ENCODE measurements around the gene MAN2C1. TPM values are rescaled to one million over a fixed set of nuclear protein-coding genes. Genes with fewer than 3 reads are reported as not detected.

MAN2C1 gene
- total and polyA plus RNA-seq, 10 donors: 112 to 499 (median 274) TPM

GRCh38 chr15:75307778-75308390 is 60.5 kb downstream of the MAN2C1 start:
- DNase-seq: no peak
- intact Hi-C loops (cut with DNase I; ENCODE audit: low total_unique reads): no loop called here
- peaks cover 0 to 35% (median 4%) of the 10 kb centered on the region in 7 donors for H3K27me3 ChIP-seq (replicated peaks in 1 of 7)
- TF ChIP-seq CTCF (IDR thresholded peaks at IDR 0.05 in 8 of 11, conservative IDR thresholded peaks at IDR 0.05 in 3 of 11) (peak in 4 of 11 experiments; percentile 5 to 23 (median 18)), POLR2A (IDR thresholded peaks at IDR 0.05) (no peak), POLR2AphosphoS5 (IDR thresholded peaks at IDR 0.05) (no peak)
- 35 to 45% (median 35%) methylated on average over 11 to 15 of the region's 15 CpGs for WGBS, 5 donors
- H3K4me3 ChIP-seq: no peak overlapping the region
- no peaks in the 10 kb centered on the region for H3K36me3 ChIP-seq
- H3K4me1 ChIP-seq: no peaks in the 10 kb centered on the region
- H3K27ac ChIP-seq: no peak overlapping the region
- no peaks in the 10 kb centered on the region for H3K9me3 ChIP-seq

- peaks cover 0 to 35% (median 4%) of the 10 kb centered on the region in 7 donors for H3K27me3 ChIP-seq (replicated peaks in 1 of 7)
- H3K9me3 ChIP-seq: no peaks in the 10 kb centered on the region
- no peak for TF ChIP-seq POLR2A (IDR thresholded peaks at IDR 0.05)
- TF ChIP-seq CTCF (IDR thresholded peaks at IDR 0.05 in 8 of 11, conservative IDR thresholded peaks at IDR 0.05 in 3 of 11): no peak
- TF ChIP-seq POLR2AphosphoS5 (IDR thresholded peaks at IDR 0.05): no peak
- no peaks in the 10 kb centered on the region for H3K36me3 ChIP-seq
- WGBS, 5 donors: 58 to 84% (median 70%) methylated on average over 3 of the region's 3 CpGs
- no peak overlapping the region for H3K27ac ChIP-seq
- intact Hi-C loops (cut with DNase I; ENCODE audit: low total_unique reads): no loop called here
- no peak overlapping the region for H3K4me3 ChIP-seq
- H3K4me1 ChIP-seq: no peaks in the 10 kb centered on the region
- DNase-seq: no peak
Observed at GRCh38 chr15:75306188-75306587, 62.2 kb downstream of the MAN2C1 start.

Small RNA genes within 50 kb of the gene (microRNA-seq; reads per million reads assigned to microRNA genes)
- gene MIR631: 0 reads per million in 3 donors

Other genes starting within 250 kb of the MAN2C1 start
- gene C15orf39, start 166.7 kb downstream of the MAN2C1 start, total RNA-seq: 10 to 100 TPM; 56.0 to 70.2 (median 67.6) TPM
- 10 to 100 TPM in 1 of 3 donors, 1 to 10 TPM in 2; 6.9 to 19.3 (median 7.4) TPM for gene C15orf39, start 166.7 kb downstream of the MAN2C1 start, polyA plus RNA-seq
- gene GOLGA6C, start 110.3 kb downstream of the MAN2C1 start, total RNA-seq: not detected
- gene GOLGA6C, start 110.3 kb downstream of the MAN2C1 start, polyA plus RNA-seq: not detected
- gene GOLGA6D, start 85.8 kb downstream of the MAN2C1 start, total RNA-seq: not detected
- not detected for gene GOLGA6D, start 85.8 kb downstream of the MAN2C1 start, polyA plus RNA-seq
- gene COMMD4, start 32.5 kb downstream of the MAN2C1 start, total RNA-seq: 10 to 100 TPM; 47.0 to 80.4 (median 62.2) TPM
- 100 to 1,000 TPM in 1 of 3 donors, 10 to 100 TPM in 2; 73.9 to 116 (median 92.0) TPM for gene COMMD4, start 32.5 kb downstream of the MAN2C1 start, polyA plus RNA-seq
- 10 to 100 TPM; 27.5 to 68.1 (median 37.8) TPM for gene NEIL1, start 21.6 kb downstream of the MAN2C1 start, total RNA-seq
- 10 to 100 TPM; 45.7 to 60.2 (median 52.1) TPM for gene NEIL1, start 21.6 kb downstream of the MAN2C1 start, polyA plus RNA-seq
- gene SIN3A, start 83.1 kb upstream of the MAN2C1 start, total RNA-seq: 10 to 100 TPM; 64.5 to 90.2 (median 84.7) TPM
- 10 to 100 TPM in 1 of 3 donors, 1 to 10 TPM in 2; 8.2 to 12.5 (median 8.4) TPM for gene SIN3A, start 83.1 kb upstream of the MAN2C1 start, polyA plus RNA-seq
- gene PTPN9, start 210.7 kb upstream of the MAN2C1 start, total RNA-seq: 10 to 100 TPM; 19.1 to 32.5 (median 24.9) TPM
- gene PTPN9, start 210.7 kb upstream of the MAN2C1 start, polyA plus RNA-seq: 1 to 10 TPM; 4.6 to 9.5 (median 7.9) TPM

Measured in spleen (tissue), 11 donors.